HFF-Myc (cell line): ENCODE measurements around the gene ENSA.

Source experiments
- DNase-seq: peaks from one replicate; pipeline ENCODE4 v3.0.0-alpha.2; 2011; ENCODE audit warnings: low read depth; ENCODE audit errors: extremely low read depth
- H3K4me3 ChIP-seq: replicated peaks from 2 replicates; pipeline ENCODE4 v1.5.1; 2011; ENCODE audit warnings: low read depth, mild to moderate bottlenecking, control low read depth, low read length
- TF ChIP-seq, protein P1 (sequence below): IDR thresholded peaks from 2 replicates; pipeline ENCODE4 v1.5.1; 2012; ENCODE audit warnings: mild to moderate bottlenecking, low read depth, low read length, control low read depth; ENCODE audit errors: missing control alignments

The ENSA gene

GRCh38 chr1:150579945-150580642 lies 49.3 kb downstream of the ENSA start:
- peak overlapping the region; percentile 62 for H3K4me3 ChIP-seq
- no peak for DNase-seq
- TF ChIP-seq, protein P1, sequence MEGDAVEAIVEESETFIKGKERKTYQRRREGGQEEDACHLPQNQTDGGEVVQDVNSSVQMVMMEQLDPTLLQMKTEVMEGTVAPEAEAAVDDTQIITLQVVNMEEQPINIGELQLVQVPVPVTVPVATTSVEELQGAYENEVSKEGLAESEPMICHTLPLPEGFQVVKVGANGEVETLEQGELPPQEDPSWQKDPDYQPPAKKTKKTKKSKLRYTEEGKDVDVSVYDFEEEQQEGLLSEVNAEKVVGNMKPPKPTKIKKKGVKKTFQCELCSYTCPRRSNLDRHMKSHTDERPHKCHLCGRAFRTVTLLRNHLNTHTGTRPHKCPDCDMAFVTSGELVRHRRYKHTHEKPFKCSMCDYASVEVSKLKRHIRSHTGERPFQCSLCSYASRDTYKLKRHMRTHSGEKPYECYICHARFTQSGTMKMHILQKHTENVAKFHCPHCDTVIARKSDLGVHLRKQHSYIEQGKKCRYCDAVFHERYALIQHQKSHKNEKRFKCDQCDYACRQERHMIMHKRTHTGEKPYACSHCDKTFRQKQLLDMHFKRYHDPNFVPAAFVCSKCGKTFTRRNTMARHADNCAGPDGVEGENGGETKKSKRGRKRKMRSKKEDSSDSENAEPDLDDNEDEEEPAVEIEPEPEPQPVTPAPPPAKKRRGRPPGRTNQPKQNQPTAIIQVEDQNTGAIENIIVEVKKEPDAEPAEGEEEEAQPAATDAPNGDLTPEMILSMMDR: no peak

- peak within 1 kb of the TSS; percentile 62 for H3K4me3 ChIP-seq
- DNase-seq: peak; percentile 84
- TF ChIP-seq, protein P1: no peak
These were observed 50.1 kb downstream of the ENSA start, which contains the start of gene MCL1 for GRCh38 chr1:150579110-150579944. Gene MCL1, minus strand, starts transcription at chr1:150579610. Its CDS starts 80 bp downstream, at chr1:150579530.

DNA sequence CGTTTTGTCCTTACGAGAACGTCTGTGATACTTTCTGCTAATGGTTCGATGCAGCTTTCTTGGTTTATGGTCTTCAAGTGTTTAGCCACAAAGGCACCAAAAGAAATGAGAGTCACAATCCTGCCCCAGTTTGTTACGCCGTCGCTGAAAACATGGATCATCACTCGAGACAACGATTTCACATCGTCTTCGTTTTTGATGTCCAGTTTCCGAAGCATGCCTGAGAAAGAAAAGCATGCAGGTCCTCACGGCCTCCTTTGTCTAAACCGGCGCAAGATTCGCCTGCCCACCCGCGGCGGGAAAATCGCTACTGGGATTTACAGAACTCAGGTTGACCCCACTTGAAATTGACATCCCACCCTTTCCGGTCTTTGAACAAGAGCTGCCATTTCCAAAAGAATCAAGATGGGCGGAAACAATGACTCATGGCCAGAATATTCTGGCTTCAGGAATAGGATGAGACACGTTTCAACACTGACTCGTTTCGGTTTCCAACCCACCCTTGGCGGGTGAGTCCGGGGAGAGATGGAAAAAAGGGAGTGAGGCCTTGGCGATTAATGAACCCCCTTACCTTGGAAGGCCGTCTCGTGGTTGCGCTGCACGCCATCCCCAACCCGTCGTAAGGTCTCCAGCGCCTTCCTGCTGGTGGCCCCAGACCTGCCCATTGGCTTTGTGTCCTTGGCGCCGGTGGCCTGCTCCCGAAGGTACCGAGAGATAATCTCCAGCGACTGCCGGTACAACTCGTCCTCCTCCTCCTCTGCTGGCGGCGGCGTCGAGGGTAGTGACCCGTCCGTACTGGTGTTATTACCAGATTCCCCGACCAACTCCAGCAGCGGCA lies 50.9 kb downstream of the ENSA start:
- peak; percentile 78 for DNase-seq
- peak overlapping the region; percentile 62 for H3K4me3 ChIP-seq
- TF ChIP-seq, protein P1: no peak

- DNase-seq: no peak
- peak overlapping the region; percentile 62 for H3K4me3 ChIP-seq
- TF ChIP-seq, protein P1: no peak
These were observed 51.7 kb downstream of the ENSA start for GRCh38 chr1:150577557-150578271.

DNA sequence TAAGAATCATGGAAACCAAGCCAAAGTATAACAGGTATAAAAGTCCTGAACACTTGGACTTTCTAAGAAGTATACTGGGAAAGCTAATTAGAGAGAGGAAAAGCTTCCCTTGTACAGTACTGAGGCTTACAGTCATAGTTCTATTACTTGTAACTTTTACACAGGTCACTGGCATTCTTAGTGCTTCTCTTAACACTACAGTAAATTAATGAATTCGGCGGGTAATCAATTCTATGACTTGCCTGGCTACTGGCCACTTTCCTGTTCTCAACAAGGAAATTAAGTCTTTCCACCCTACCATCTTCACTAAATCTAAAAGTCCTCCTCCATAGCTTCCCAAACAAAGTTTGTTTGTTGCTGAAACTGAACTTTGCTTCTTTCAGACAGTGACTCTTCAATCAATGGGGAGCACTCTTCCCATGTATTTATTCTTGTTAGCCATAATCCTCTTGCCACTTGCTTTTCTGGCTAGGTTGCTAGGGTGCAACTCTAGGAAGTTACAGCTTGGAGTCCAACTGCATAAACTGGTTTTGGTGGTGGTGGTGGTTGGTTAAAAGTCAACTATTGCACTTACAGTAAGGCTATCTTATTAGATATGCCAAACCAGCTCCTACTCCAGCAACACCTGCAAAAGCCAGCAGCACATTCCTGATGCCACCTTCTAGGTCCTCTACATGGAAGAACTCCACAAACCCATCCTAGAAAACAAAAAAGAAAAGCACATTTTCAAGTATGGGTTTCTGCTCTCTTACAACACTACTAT lies 52.4 kb downstream of the ENSA start:
- peak overlapping the region; percentile 62 for H3K4me3 ChIP-seq
- TF ChIP-seq, protein P1: no peak
- DNase-seq: no peak
